Epithelial cell of proximal tubule (primary cell): ENCODE data around the gene PITPNM1. TPM values are rescaled to one million over a fixed set of nuclear protein-coding genes. Genes with fewer than 3 reads are reported as not detected.

Experiments
- DNase-seq: peaks from one replicate; pipeline ENCODE4 v3.0.0-alpha.2; 2011; ENCODE audit warnings: low read depth
- H3K4me3 ChIP-seq: 2 replicates; pipeline ENCODE4 v1.5.1; 2011; ENCODE audit warnings: low read depth, mild to moderate bottlenecking, low read length
- total RNA-seq: library from RNA; depleted of rRNA; stranded (reverse); fragments of >200 nt; gene quantifications from 2 replicates; pipeline ENCODE4 v1.2.3, GENCODE V29; 2015
- TF ChIP-seq, protein P1 (sequence below): conservative IDR thresholded peaks from 2 replicates; pipeline ENCODE4 v1.5.1; 2012; ENCODE audit warnings: low read depth, mild to moderate bottlenecking, low read length

PITPNM1 gene
- total RNA-seq, 1 donor from 2014 or later = 74.1 TPM

DNA sequence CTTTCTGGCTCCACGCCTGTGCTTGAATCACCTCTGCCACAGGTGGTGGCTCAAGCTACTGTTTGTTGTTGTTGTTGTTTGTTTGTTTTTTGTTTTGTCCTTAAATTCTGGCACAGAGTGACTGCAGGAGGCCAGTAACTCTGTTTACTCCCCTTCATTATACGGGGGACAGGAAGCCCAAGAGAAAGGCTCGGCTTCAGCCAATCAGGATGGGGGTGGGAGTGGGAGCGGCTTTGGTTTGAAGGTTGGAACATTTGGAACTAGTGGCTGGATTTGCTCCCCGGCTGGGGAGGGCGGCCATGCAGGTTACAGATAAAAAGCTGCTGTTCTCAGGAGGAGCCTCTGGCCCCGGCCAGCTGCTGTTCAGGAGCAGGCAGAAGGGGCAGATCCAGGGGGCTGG, 37.8 kb upstream of the PITPNM1 start:
- TF ChIP-seq, protein P1, sequence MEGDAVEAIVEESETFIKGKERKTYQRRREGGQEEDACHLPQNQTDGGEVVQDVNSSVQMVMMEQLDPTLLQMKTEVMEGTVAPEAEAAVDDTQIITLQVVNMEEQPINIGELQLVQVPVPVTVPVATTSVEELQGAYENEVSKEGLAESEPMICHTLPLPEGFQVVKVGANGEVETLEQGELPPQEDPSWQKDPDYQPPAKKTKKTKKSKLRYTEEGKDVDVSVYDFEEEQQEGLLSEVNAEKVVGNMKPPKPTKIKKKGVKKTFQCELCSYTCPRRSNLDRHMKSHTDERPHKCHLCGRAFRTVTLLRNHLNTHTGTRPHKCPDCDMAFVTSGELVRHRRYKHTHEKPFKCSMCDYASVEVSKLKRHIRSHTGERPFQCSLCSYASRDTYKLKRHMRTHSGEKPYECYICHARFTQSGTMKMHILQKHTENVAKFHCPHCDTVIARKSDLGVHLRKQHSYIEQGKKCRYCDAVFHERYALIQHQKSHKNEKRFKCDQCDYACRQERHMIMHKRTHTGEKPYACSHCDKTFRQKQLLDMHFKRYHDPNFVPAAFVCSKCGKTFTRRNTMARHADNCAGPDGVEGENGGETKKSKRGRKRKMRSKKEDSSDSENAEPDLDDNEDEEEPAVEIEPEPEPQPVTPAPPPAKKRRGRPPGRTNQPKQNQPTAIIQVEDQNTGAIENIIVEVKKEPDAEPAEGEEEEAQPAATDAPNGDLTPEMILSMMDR = no peak
- no peak overlapping the region for H3K4me3 ChIP-seq
- DNase-seq = no peak

DNA sequence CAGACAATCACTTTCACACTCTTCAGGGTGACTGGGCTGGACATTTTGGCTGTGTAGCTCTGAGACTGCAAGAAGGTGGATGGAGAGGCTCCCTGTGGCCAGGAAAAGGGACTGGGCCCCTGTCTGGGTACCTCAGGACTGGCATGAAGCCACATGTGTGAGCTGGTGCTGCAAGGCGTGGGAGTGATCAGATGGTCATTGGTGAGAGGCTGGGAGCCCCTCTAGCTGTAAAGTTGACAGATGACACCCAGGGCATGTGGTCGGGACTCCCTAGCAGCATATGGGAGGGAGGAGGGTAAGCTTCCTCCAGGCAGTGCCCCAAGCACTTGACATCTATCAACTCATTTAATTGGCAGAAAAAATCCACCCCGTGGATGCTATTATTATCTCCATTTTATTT, 37.0 kb upstream of the PITPNM1 start:
- TF ChIP-seq, protein P1 = no peak
- no peak overlapping the region for H3K4me3 ChIP-seq
- no peak for DNase-seq

- no peak overlapping the region for H3K4me3 ChIP-seq
- TF ChIP-seq, protein P1 = no peak
Measured at GRCh38 chr11:67541198-67541597, 36.0 kb upstream of the PITPNM1 start.

GRCh38 chr11:67539550-67539949, 34.4 kb upstream of the PITPNM1 start:
- no peak overlapping the region for H3K4me3 ChIP-seq
- DNase-seq = no peak
- TF ChIP-seq, protein P1 = no peak

More at GRCh38 chr11:67541198-67541597, 36.0 kb upstream of the PITPNM1 start:
- no peak for DNase-seq

DNA sequence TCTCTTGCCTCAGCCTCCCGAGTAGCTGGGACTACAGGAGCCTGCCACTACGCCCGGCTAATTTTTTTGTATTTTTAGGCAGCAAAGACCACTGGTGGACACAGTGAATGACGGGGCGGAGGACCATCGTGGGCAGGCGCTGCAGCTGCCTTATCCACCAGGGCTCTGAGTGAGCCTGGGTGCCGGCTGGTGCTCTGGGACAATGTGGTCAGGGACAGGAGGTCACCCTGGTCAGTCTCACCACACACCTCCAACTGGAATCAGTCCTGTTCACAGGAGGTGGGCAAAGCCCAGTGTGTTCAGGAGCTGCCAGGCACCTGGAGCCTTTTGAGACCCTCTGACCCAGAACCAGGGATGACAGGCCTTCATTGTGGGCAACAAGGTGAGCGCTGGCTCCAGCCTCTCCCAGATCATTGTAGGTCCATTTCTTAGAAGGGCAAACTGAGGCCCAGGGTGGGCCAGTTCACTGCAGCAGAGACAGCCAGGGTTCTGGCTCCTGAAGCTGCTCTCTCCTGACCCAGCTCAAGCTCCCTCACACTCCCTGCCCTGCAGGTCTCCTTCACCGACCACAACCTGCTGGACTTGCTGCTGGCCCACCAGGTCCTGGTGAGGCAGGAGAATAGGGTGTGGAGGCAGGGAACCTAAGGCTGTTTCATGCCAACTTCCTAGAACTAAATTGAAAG, 33.8 kb upstream of the PITPNM1 start:
- no peak overlapping the region for H3K4me3 ChIP-seq
- TF ChIP-seq, protein P1 = no peak
- DNase-seq = no peak

DNA sequence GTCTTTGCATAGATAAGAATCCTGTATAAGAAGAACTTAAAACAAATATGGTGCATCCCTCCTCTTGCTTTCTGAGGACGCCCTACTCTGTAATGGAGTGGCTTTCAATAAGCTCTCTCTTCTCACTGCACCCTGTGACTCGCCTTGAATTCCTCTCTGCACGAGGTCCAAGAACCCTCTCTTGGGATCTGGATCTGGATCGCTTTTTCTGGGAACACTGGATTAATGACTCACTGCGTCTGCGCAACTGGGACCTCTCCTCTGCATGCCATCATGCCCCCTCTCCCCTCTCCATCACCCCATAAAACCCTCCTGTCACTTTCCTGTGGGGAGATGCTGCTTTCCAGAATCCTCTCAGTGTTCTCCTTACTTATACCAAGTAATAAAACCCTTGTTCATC, 33.1 kb upstream of the PITPNM1 start:
- H3K4me3 ChIP-seq = no peak overlapping the region
- DNase-seq = no peak
- TF ChIP-seq, protein P1 = no peak

- TF ChIP-seq, protein P1 = no peak
- no peak overlapping the region for H3K4me3 ChIP-seq
- no peak for DNase-seq
Measured at GRCh38 chr11:67535561-67535960, 30.4 kb upstream of the PITPNM1 start.
